ENCODE results near the gene ABI1.

Gene ABI1

GRCh38 chr10:26714415-26715136, 146.2 kb downstream of the ABI1 start:
- no peak for DNase-seq (ENCODE audit: low read depth in 2 of 2)

GRCh38 chr10:26711324-26711723, 149.4 kb downstream of the ABI1 start:
- no peak for DNase-seq (ENCODE audit: low read depth in 2 of 2)

- no peak for DNase-seq (ENCODE audit: low read depth in 2 of 2)
Measured at GRCh38 chr10:26706936-26707335, 153.8 kb downstream of the ABI1 start.

GRCh38 chr10:26706206-26706605, 154.6 kb downstream of the ABI1 start:
- no peak for DNase-seq (ENCODE audit: low read depth in 2 of 2)

- DNase-seq (ENCODE audit: low read depth in 2 of 2) = no peak
Measured at GRCh38 chr10:26703974-26704373, 156.8 kb downstream of the ABI1 start.

GRCh38 chr10:26703096-26703495, 157.7 kb downstream of the ABI1 start:
- DNase-seq (ENCODE audit: low read depth in 2 of 2) = no peak

- DNase-seq (ENCODE audit: low read depth in 2 of 2) = no peak
Measured at GRCh38 chr10:26700884-26701630, 159.7 kb downstream of the ABI1 start.

- DNase-seq (ENCODE audit: low read depth in 2 of 2) = no peak
Measured at GRCh38 chr10:26699631-26700030, 161.1 kb downstream of the ABI1 start.

GRCh38 chr10:26698909-26699308, 161.8 kb downstream of the ABI1 start:
- no peak for DNase-seq (ENCODE audit: low read depth in 2 of 2)

GRCh38 chr10:26697922-26698608, 162.7 kb downstream of the ABI1 start:
- DNase-seq (ENCODE audit: low read depth in 2 of 2) = no peak

GRCh38 chr10:26697163-26697921, 163.4 kb downstream of the ABI1 start, which contains the start of gene PDSS1:
Gene PDSS1 (plus strand): TSS chr10:26697701. CDS start chr10:26697712, 11 bp downstream.
- peak; percentile 55 to 65 for DNase-seq (ENCODE audit: low read depth in 2 of 2)

GRCh38 chr10:26696786-26697162, 164.0 kb downstream of the ABI1 start:
- DNase-seq (ENCODE audit: low read depth in 2 of 2) = no peak

All from stimulated activated CD8-positive, alpha-beta memory T cell treated with anti-CD3 and anti-CD28 coated beads, Interleukin-15, amount 100 ng/mL, for 48 hours (primary cell).